ENCODE data around the gene OR2V2.
A peak's percentile ranks its signal among the peaks of the same experiment; 100 is the strongest.

Gene OR2V2

GRCh38 chr5:181205761-181206649 lies 58.6 kb downstream of the OR2V2 start:
- peak overlapping the region; percentile 54 for H3K4me3 ChIP-seq (ENCODE audit: low read depth, low read length)
- DNase-seq (ENCODE audit: low read depth): no peak
- in situ Hi-C loops (cut with HindIII; ENCODE audit: low sequenced_read_pairs): no loop called here
- TF ChIP-seq CTCF (IDR thresholded peaks at IDR 0.05; ENCODE audit: low read depth, low read length, missing control alignments): no peak

GRCh38 chr5:181207214-181207959 lies 60.0 kb downstream of the OR2V2 start:
- peak; percentile 76 for DNase-seq (ENCODE audit: low read depth)
- peak overlapping the region; percentile 54 for H3K4me3 ChIP-seq (ENCODE audit: low read depth, low read length)
- no peak for TF ChIP-seq CTCF (IDR thresholded peaks at IDR 0.05; ENCODE audit: low read depth, low read length, missing control alignments)
- in situ Hi-C loops (cut with HindIII; ENCODE audit: low sequenced_read_pairs): no loop called here

- DNase-seq (ENCODE audit: low read depth): no peak
- peak overlapping the region; percentile 54 for H3K4me3 ChIP-seq (ENCODE audit: low read depth, low read length)
- in situ Hi-C loops (cut with HindIII; ENCODE audit: low sequenced_read_pairs): no loop called here
- TF ChIP-seq CTCF (IDR thresholded peaks at IDR 0.05; ENCODE audit: low read depth, low read length, missing control alignments): no peak
These were observed 60.5 kb downstream of the OR2V2 start for GRCh38 chr5:181207960-181208253.
